ENCODE data around the gene NFIB. TPM values are rescaled to one million over a fixed set of nuclear protein-coding genes. Genes with fewer than 3 reads are reported as not detected.
A peak's percentile ranks its signal among the peaks of the same experiment; 100 is the strongest.

Gene NFIB
- total and polyA plus RNA-seq, 2 of the 8 experiments (the other 6 are each of a cell fraction or from before 2014, with no cell fraction given), result 2.6 to 13.1 TPM

- TF ChIP-seq EP300 (IDR thresholded peaks at IDR 0.05; ENCODE audit: borderline replicate concordance in 1 of 2, low read depth in 2 of 2, low read length in 2 of 2) (0 out of 3 replicates have a peak, but pooled peaks of 1 of the 2 experiments have one; percentile 43), ATF2 (IDR thresholded peaks at IDR 0.05; ENCODE audit: low read length) (peak; percentile 78; the same call in 1 of the 2 replicates), RNF2 (IDR thresholded peaks at IDR 0.05; ENCODE audit: borderline replicate concordance, low read depth, low read length, missing control alignments, poor library complexity, severe bottlenecking) (no peak), ASH2L (IDR thresholded peaks at IDR 0.05; ENCODE audit: low read length) (no peak)
Measured at GRCh38 chr9:14251154-14252071, 62.5 kb downstream of the NFIB start (continued).
